IMR-90 (cell line): ENCODE data around the gene CHRD. TPM values are rescaled to one million over a fixed set of nuclear protein-coding genes. Genes with fewer than 3 reads are reported as not detected.

Experiments
- ATAC-seq: fragments of 200-7000 bp; cut with Tn5 transposase; 2 replicates; pipeline ENCODE4 v1.9.1; 2020; ENCODE audit warnings: low read depth, mild to moderate bottlenecking, moderate library complexity
- BruUV-seq: library from RNA; stranded (reverse); fragments of 400-500 nt; replicated peaks from 2 replicates; lab custom pipeline; 2021; lab: Mats Ljungman, UMichigan
- CTCF ChIA-PET: fragments of 300-600 bp; formaldehyde crosslinking; extraction: SDS; loops from one replicate; lab custom pipeline; 2021; ENCODE audit warnings: antibody characterized with exemption; lab: Yijun Ruan, JAX
- POLR2A ChIA-PET: fragments of 300-600 bp; sonication (Branson Sonifier 250); formaldehyde crosslinking; loops from one replicate; lab custom pipeline; 2022; ENCODE audit warnings: antibody characterized with exemption; ENCODE audit not compliant: unreplicated experiment; lab: Charles Lee
- DNase-seq: peaks from one replicate; pipeline ENCODE4 v3.0.0; 2013
- H2AFZ ChIP-seq: replicated peaks from 2 replicates; pipeline ENCODE3; 2013; ENCODE audit warnings: low read length, mild to moderate bottlenecking; ENCODE audit not compliant: poor library complexity
- H2AK5ac ChIP-seq: 2 replicates; pipeline ENCODE4 v1.6.1; 2013; ENCODE audit warnings: low read depth, low read length, inconsistent platforms
- H2AK9ac ChIP-seq: replicated peaks from 2 replicates; pipeline ENCODE3; 2013; ENCODE audit warnings: mild to moderate bottlenecking, low read depth, low read length, moderate library complexity; ENCODE audit not compliant: poor library complexity
- H2BK120ac ChIP-seq: 2 replicates; pipeline ENCODE4 v1.6.1; 2013; ENCODE audit warnings: low read depth, low read length, inconsistent platforms
- H2BK15ac ChIP-seq: 3 replicates; pipeline ENCODE4 v1.6.1; 2013; ENCODE audit warnings: low read depth, low read length, inconsistent platforms
- H2BK20ac ChIP-seq: 2 replicates; pipeline ENCODE4 v1.6.1; 2013; ENCODE audit warnings: low read depth, mild to moderate bottlenecking, inconsistent platforms, low read length, moderate library complexity
- H2BK5ac ChIP-seq: 2 replicates; pipeline ENCODE4 v1.6.1; 2013; ENCODE audit warnings: mild to moderate bottlenecking, low read depth, low read length, inconsistent platforms; ENCODE audit not compliant: poor library complexity, severe bottlenecking
- H3K14ac ChIP-seq: replicated peaks from 2 replicates; pipeline ENCODE4 v1.6.1; 2013; ENCODE audit warnings: low read depth, low read length, inconsistent platforms
- H3K18ac ChIP-seq: 2 replicates; pipeline ENCODE4 v1.6.1; 2013; ENCODE audit warnings: low read depth, low read length, control low read depth
- H3K23ac ChIP-seq: 2 replicates; pipeline ENCODE4 v1.6.1; 2013; ENCODE audit warnings: low read depth, low read length, inconsistent platforms
- H3K27ac ChIP-seq: 2 replicates; pipeline ENCODE4 v1.5.1; 2013; ENCODE audit warnings: mild to moderate bottlenecking, control low read depth, low read length; ENCODE audit not compliant: insufficient read depth
- H3K27me3 ChIP-seq: 2 replicates; pipeline ENCODE4 v1.6.1; 2013; ENCODE audit warnings: low read length; ENCODE audit not compliant: control insufficient read depth, insufficient read depth
- H3K36me3 ChIP-seq: 2 replicates; pipeline ENCODE4 v1.6.1; 2013; ENCODE audit warnings: low read length, mixed read lengths; ENCODE audit not compliant: control insufficient read depth, insufficient read depth
- H3K4ac ChIP-seq: 2 replicates; pipeline ENCODE4 v1.6.1; 2013; ENCODE audit warnings: low read depth, low read length, inconsistent platforms
- H3K4me1 ChIP-seq: 2 replicates; pipeline ENCODE4 v1.6.1; 2013; ENCODE audit warnings: low read length, mixed read lengths; ENCODE audit not compliant: control insufficient read depth, insufficient read depth
- H3K4me2 ChIP-seq: 2 replicates; pipeline ENCODE4 v1.6.1; 2013; ENCODE audit warnings: low read depth, mild to moderate bottlenecking, control low read depth, low read length, moderate library complexity
- H3K4me3 ChIP-seq: 2 replicates; pipeline ENCODE4 v1.5.1; 2013; ENCODE audit warnings: low read depth, mild to moderate bottlenecking, control low read depth, low read length, moderate library complexity; ENCODE audit not compliant: insufficient read depth
- H3K56ac ChIP-seq: 2 replicates; pipeline ENCODE4 v1.6.1; 2013; ENCODE audit warnings: low read length, inconsistent platforms; ENCODE audit not compliant: insufficient read depth; ENCODE audit errors: extremely low read depth
- H3K79me1 ChIP-seq, 2 experiments: 2 replicates each; pipeline ENCODE4 v1.6.1; 2013; ENCODE audit warnings: low read length in 2 of 2, inconsistent platforms in 1 of 2, low read depth in 1 of 2
- H3K9ac ChIP-seq: 2 replicates; pipeline ENCODE4 v1.6.1; 2013; ENCODE audit warnings: low read depth, low read length, control low read depth
- H3K9me1 ChIP-seq: 2 replicates; pipeline ENCODE4 v1.6.1; 2013; ENCODE audit warnings: low read length, inconsistent platforms; ENCODE audit not compliant: insufficient read depth
- H3K9me3 ChIP-seq: 2 replicates; pipeline ENCODE4 v1.6.1; 2013; ENCODE audit warnings: low read length; ENCODE audit not compliant: control insufficient read depth, insufficient read depth
- H4K20me1 ChIP-seq: 2 replicates; pipeline ENCODE4 v1.6.1; 2013; ENCODE audit warnings: low read length, inconsistent platforms; ENCODE audit not compliant: insufficient read depth
- H4K5ac ChIP-seq: 2 replicates; pipeline ENCODE4 v1.6.1; 2013; ENCODE audit warnings: mild to moderate bottlenecking, low read depth, low read length, control low read depth
- H4K8ac ChIP-seq, 2 experiments: 2 replicates each; pipeline ENCODE4 v1.6.1; 2013; ENCODE audit warnings: low read depth in 2 of 2, low read length in 2 of 2, control low read depth in 1 of 2, inconsistent platforms in 1 of 2
- H4K91ac ChIP-seq: 2 replicates; pipeline ENCODE4 v1.6.1; 2013; ENCODE audit warnings: low read depth, low read length, inconsistent platforms; ENCODE audit not compliant: insufficient read depth
- BHLHE40 ChIP-seq: fragments of 150-350 bp; IDR thresholded peaks from 2 replicates; pipeline ENCODE4 v1.6.1; 2016; ENCODE audit warnings: mild to moderate bottlenecking, low read depth, low read length
- CEBPB ChIP-seq: IDR thresholded peaks from 2 replicates; pipeline ENCODE4 v1.6.1; 2012; ENCODE audit warnings: low read depth, low read length, improper control_type of control experiment
- CHD1 ChIP-seq: IDR thresholded peaks from 2 replicates; pipeline ENCODE4 v1.6.1; 2012; ENCODE audit warnings: low read depth, low read length, improper control_type of control experiment
- ELK1 ChIP-seq: fragments of 150-350 bp; IDR thresholded peaks from 2 replicates; pipeline ENCODE4 v1.6.1; 2016; ENCODE audit warnings: low read depth, mild to moderate bottlenecking, low read length, moderate library complexity, borderline replicate concordance
- FOS ChIP-seq: fragments of 150-350 bp; IDR thresholded peaks from 2 replicates; pipeline ENCODE4 v1.6.1; 2016; ENCODE audit warnings: low read depth, low read length
- MAFK ChIP-seq: IDR thresholded peaks from 2 replicates; pipeline ENCODE4 v1.6.1; 2012; ENCODE audit warnings: low read depth, low read length, improper control_type of control experiment
- MAZ ChIP-seq: IDR thresholded peaks from 2 replicates; pipeline ENCODE4 v1.6.1; 2012; ENCODE audit warnings: low read depth, mild to moderate bottlenecking, low read length, improper control_type of control experiment, moderate library complexity, borderline replicate concordance
- NFE2L2 ChIP-seq: fragments of 150-350 bp; IDR thresholded peaks from 2 replicates; pipeline ENCODE4 v1.6.1; 2016; ENCODE audit warnings: low read depth, mild to moderate bottlenecking, low read length
- POLR2A ChIP-seq: IDR thresholded peaks from 2 replicates; pipeline ENCODE4 v1.6.1; 2012; ENCODE audit warnings: mild to moderate bottlenecking, low read depth, low read length
- RAD21 ChIP-seq: IDR thresholded peaks from 2 replicates; pipeline ENCODE4 v1.6.1; 2012; ENCODE audit warnings: low read length, improper control_type of control experiment
- RCOR1 ChIP-seq: IDR thresholded peaks from 2 replicates; pipeline ENCODE4 v1.6.1; 2012; ENCODE audit warnings: mild to moderate bottlenecking, low read length, improper control_type of control experiment; ENCODE audit not compliant: insufficient replicate concordance
- RFX5 ChIP-seq: IDR thresholded peaks from 2 replicates; pipeline ENCODE4 v1.8.0; 2012; ENCODE audit warnings: low read depth, mild to moderate bottlenecking, low read length, moderate library complexity
- SMC3 ChIP-seq: fragments of 150-350 bp; IDR thresholded peaks from 2 replicates; pipeline ENCODE4 v1.6.1; 2016; ENCODE audit warnings: low read depth, mild to moderate bottlenecking, antibody characterized with exemption, low read length, moderate library complexity
- WGBS, 2 experiments: methylation state at CpG; one replicate each; pipeline versions ENCODE4 v1.1.5 to v1.1.7; 2013; ENCODE audit warnings: missing lambda C conversion rate in 2 of 2; ENCODE audit not compliant: insufficient read length in 1 of 2; ENCODE audit errors: extremely low coverage in 2 of 2; 5-methylcytosine and 5-hydroxymethylcytosine counted together
- dilution Hi-C: fragments of 300-500 bp; cut with HindIII; formaldehyde crosslinking; loops from one replicate; pipeline ENCODE4 v1.14.3; 2018; ENCODE audit warnings: low sequenced_read_pairs; ENCODE audit not compliant: unreplicated experiment
- in situ Hi-C: fragments of 300-500 bp; cut with MboI; formaldehyde crosslinking; loops from 3 replicates; pipeline ENCODE4 v1.14.3; 2019; ENCODE audit warnings: low sequenced_read_pairs, inconsistent platforms, mixed read lengths
- intact Hi-C: fragments of 100-400 bp; cut with micrococcal nuclease; formaldehyde crosslinking; loops from 2 replicates; pipeline ENCODE4 v1.10.0; 2022
- polyA plus RNA-seq, 3 experiments: library from polyadenylated mRNA; depleted of rRNA; stranded (reverse); fragments of >200 nt; gene quantifications; 2 replicates each; pipeline ENCODE4 v1.2.3, GENCODE V29; 2012; ENCODE audit warnings: low replicate concordance in 1 of 3
- total RNA-seq: library from RNA; depleted of rRNA; stranded (reverse); fragments of >200 nt; gene quantifications from 2 replicates; pipeline ENCODE4 v1.2.3, GENCODE V29; 2012
- TF ChIP-seq, protein P1 (sequence below): conservative IDR thresholded peaks from 2 replicates; pipeline ENCODE4 v1.5.1; 2012; ENCODE audit warnings: mild to moderate bottlenecking, low read depth, low read length, improper control_type of control experiment
- TF ChIP-seq, protein P2 (sequence below): fragments of 150-350 bp; IDR thresholded peaks from 2 replicates; pipeline ENCODE4 v1.6.1; 2017; ENCODE audit warnings: mild to moderate bottlenecking, antibody characterized with exemption, low read length, low read depth

Gene CHRD
- total and polyA plus RNA-seq, 2 of the 4 experiments (the other 2 are of a cell fraction) = under 0.01 to 0.09 TPM

GRCh38 chr3:184417619-184418327 lies 37.9 kb downstream of the CHRD start:
- no peak overlapping the region for H3K18ac ChIP-seq
- no peak overlapping the region for H3K27ac ChIP-seq
- H4K91ac ChIP-seq = no peak overlapping the region
- H2BK120ac ChIP-seq = no peak overlapping the region
- no peak overlapping the region for H4K5ac ChIP-seq
- 60% methylated on average over 2 of the region's 14 CpGs; no CpG with 5 or more reads in 1 of the 2 experiments for WGBS, 2 experiments
- no peak overlapping the region for H3K14ac ChIP-seq
- dilution Hi-C loops = no loop called here
- H3K27me3 ChIP-seq = peaks cover 21% of the 10 kb centered on the region
- no peak overlapping the region for H3K9ac ChIP-seq
- ATAC-seq = peak; percentile 95
- peak; percentile 51 for DNase-seq
- H3K9me3 ChIP-seq = no peaks in the 10 kb centered on the region; the same call in 1 of the 2 replicates
- H3K36me3 ChIP-seq = no peaks in the 10 kb centered on the region
- no peak overlapping the region for H2AK5ac ChIP-seq
- no peaks in the 10 kb centered on the region for H3K4me1 ChIP-seq
- H3K23ac ChIP-seq = no peak overlapping the region
- no peaks in the 10 kb centered on the region for H3K9me1 ChIP-seq
- H3K4me3 ChIP-seq = no peak overlapping the region
- H3K79me1 ChIP-seq = no peaks in the 10 kb centered on the region
- no peak overlapping the region for H2BK15ac ChIP-seq
- no peak overlapping the region for H2BK20ac ChIP-seq
- BruUV-seq = no TSS peak
- CTCF ChIA-PET = interaction anchor here (0.5 to 1.5 kb wide), 3 partner anchors 14 to 361 kb away, joined by 3 to 6 read pairs (median 3); no protein-coding TSS in a partner anchor
- POLR2A ChIA-PET = no interaction called here
- peak overlapping the region; percentile 85 for H2AFZ ChIP-seq
- in situ Hi-C loops = no loop called here
- intact Hi-C loops = loop anchor here (1.0 kb wide), 2 partner anchors 96 to 124 kb away; no protein-coding TSS in a partner anchor
- no peak overlapping the region for H3K4me2 ChIP-seq
- H4K20me1 ChIP-seq = no peaks in the 10 kb centered on the region
- H2AK9ac ChIP-seq = peak overlapping the region; percentile 90
- H4K8ac ChIP-seq = no peak overlapping the region
- H2BK5ac ChIP-seq = no peak overlapping the region
- H3K4ac ChIP-seq = no peak overlapping the region
- H3K56ac ChIP-seq = no peak overlapping the region
- TF ChIP-seq NFE2L2 = no peak
- TF ChIP-seq, protein P1, sequence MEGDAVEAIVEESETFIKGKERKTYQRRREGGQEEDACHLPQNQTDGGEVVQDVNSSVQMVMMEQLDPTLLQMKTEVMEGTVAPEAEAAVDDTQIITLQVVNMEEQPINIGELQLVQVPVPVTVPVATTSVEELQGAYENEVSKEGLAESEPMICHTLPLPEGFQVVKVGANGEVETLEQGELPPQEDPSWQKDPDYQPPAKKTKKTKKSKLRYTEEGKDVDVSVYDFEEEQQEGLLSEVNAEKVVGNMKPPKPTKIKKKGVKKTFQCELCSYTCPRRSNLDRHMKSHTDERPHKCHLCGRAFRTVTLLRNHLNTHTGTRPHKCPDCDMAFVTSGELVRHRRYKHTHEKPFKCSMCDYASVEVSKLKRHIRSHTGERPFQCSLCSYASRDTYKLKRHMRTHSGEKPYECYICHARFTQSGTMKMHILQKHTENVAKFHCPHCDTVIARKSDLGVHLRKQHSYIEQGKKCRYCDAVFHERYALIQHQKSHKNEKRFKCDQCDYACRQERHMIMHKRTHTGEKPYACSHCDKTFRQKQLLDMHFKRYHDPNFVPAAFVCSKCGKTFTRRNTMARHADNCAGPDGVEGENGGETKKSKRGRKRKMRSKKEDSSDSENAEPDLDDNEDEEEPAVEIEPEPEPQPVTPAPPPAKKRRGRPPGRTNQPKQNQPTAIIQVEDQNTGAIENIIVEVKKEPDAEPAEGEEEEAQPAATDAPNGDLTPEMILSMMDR = peak; percentile 82
- peak; percentile 92 for TF ChIP-seq BHLHE40
- no peak for TF ChIP-seq RFX5
- TF ChIP-seq CEBPB = no peak
- TF ChIP-seq SMC3 = peak; percentile 86
- TF ChIP-seq CHD1 = no peak
- no peak for TF ChIP-seq POLR2A
- no peak for TF ChIP-seq ELK1
- TF ChIP-seq RCOR1 = no peak
- TF ChIP-seq RAD21 = peak; percentile 85
- no peak for TF ChIP-seq FOS
- TF ChIP-seq, protein P2, sequence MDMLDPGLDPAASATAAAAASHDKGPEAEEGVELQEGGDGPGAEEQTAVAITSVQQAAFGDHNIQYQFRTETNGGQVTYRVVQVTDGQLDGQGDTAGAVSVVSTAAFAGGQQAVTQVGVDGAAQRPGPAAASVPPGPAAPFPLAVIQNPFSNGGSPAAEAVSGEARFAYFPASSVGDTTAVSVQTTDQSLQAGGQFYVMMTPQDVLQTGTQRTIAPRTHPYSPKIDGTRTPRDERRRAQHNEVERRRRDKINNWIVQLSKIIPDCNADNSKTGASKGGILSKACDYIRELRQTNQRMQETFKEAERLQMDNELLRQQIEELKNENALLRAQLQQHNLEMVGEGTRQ = peak; percentile 54; the same call in 1 of the 2 replicates
- no peak for TF ChIP-seq MAFK
- TF ChIP-seq MAZ = peak; percentile 26; the same call in 1 of the 2 replicates
